Skeletal muscle satellite cell (primary cell): ENCODE data around the gene XDH. TPM values are rescaled to one million over a fixed set of nuclear protein-coding genes. Genes with fewer than 3 reads are reported as not detected.

Experiments
- H3K27me3 ChIP-seq: 2 replicates; pipeline ENCODE4 v1.7.0; 2013; ENCODE audit warnings: low read length; ENCODE audit not compliant: control insufficient read depth, insufficient read depth
- H3K36me3 ChIP-seq: 2 replicates; pipeline ENCODE4 v1.7.0; 2013; ENCODE audit warnings: mild to moderate bottlenecking, control low read depth, low read length; ENCODE audit not compliant: insufficient read depth
- H3K4me1 ChIP-seq: 2 replicates; pipeline ENCODE4 v1.7.0; 2013; ENCODE audit warnings: low read length; ENCODE audit not compliant: control insufficient read depth, insufficient read depth
- H3K4me2 ChIP-seq: 2 replicates; pipeline ENCODE4 v1.7.0; 2013; ENCODE audit warnings: mild to moderate bottlenecking, low read length
- H3K4me3 ChIP-seq: 2 replicates; pipeline ENCODE4 v1.7.0; 2013; ENCODE audit warnings: low read length
- H3K9ac ChIP-seq: 2 replicates; pipeline ENCODE4 v1.7.0; 2013; ENCODE audit warnings: mild to moderate bottlenecking, low read depth, low read length, moderate library complexity
- H3K9me3 ChIP-seq: replicated peaks from 2 replicates; pipeline ENCODE4 v1.7.0; 2013; ENCODE audit warnings: mild to moderate bottlenecking, control low read depth, low read length
- total RNA-seq: library from RNA; depleted of rRNA; stranded (reverse); fragments of >200 nt; gene quantifications from 2 replicates; pipeline ENCODE4 v1.2.3, GENCODE V29; 2012; rRNA removed

The XDH gene
- 0.25 and 0.87 TPM in 2 replicates for total RNA-seq

- H3K4me2 ChIP-seq, result no peak within 1 kb of the TSS
- peaks cover 16% of the 10 kb centered on the region for H3K4me1 ChIP-seq
- no peak within 1 kb of the TSS for H3K4me3 ChIP-seq
- no peaks in the 10 kb centered on the region for H3K27me3 ChIP-seq
- H3K36me3 ChIP-seq, result no peaks in the 10 kb centered on the region
- H3K9me3 ChIP-seq, result no peaks in the 10 kb centered on the region
- H3K9ac ChIP-seq, result no peak within 1 kb of the TSS
Measured at GRCh38 chr2:31414601-31415241, at the start of gene XDH. TSS of gene XDH (minus strand) at chr2:31414742. CDS start at chr2:31414666, 76 bp downstream.

DNA sequence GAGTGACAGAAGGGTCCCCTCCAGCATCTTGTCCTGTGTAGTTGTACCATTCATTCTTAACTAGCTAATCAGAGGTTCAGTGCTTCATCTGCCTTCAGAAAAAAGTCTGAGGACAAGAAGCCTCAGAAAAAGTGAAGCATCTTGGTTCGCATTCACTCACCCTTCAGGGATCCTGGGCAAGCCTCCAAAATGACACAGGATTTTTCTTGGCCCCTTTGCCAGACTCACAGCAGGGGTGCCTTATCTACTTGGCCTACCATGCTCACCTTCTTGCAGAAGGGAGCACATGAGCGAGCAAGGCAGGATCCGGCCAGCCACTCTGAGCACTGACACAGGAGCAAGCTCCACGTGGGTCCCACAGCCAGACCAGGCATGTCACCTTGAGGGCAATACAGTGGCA lies 43.1 kb upstream of the XDH start:
- Histone ChIP-seq H3K4me3 (no peak overlapping the region), H3K36me3 (no peaks in the 10 kb centered on the region), H3K4me2 (no peak overlapping the region), H3K4me1 (no peaks in the 10 kb centered on the region), H3K9me3 (no peaks in the 10 kb centered on the region), H3K9ac (no peak overlapping the region), H3K27me3 (no peaks in the 10 kb centered on the region)

GRCh38 chr2:31446848-31447247 lies 32.3 kb upstream of the XDH start:
- H3K9me3 ChIP-seq, result no peaks in the 10 kb centered on the region
- no peak overlapping the region for H3K9ac ChIP-seq
- no peaks in the 10 kb centered on the region for H3K27me3 ChIP-seq

DNA sequence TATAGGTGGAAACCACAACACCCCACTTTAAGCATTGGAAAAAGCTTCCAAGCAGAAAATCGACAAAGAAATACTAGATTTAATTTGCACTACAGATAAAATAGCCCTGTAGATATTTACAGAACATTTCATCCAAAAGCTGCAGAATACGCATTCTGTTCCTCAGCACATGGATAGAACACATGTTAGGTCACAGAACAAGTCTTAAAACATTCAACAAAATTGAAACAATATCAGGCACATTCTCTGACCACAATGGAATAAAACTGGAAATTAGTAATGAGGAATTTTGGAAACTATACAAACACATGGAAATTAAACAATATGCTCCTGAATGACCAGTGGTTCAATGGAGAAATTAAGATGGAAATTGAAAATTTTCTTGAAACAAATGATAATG lies 27.8 kb upstream of the XDH start:
- no peak overlapping the region for H3K9ac ChIP-seq
- no peak overlapping the region for H3K4me3 ChIP-seq
- no peak overlapping the region for H3K4me2 ChIP-seq
- no peaks in the 10 kb centered on the region for H3K27me3 ChIP-seq
- H3K4me1 ChIP-seq, result peaks cover 17% of the 10 kb centered on the region
- H3K36me3 ChIP-seq, result no peaks in the 10 kb centered on the region
- H3K9me3 ChIP-seq, result no peaks in the 10 kb centered on the region

More at GRCh38 chr2:31446848-31447247, 32.3 kb upstream of the XDH start:
- Histone ChIP-seq H3K4me2 (peak overlapping the region; percentile 33), H3K4me3 (no peak overlapping the region), H3K4me1 (peaks cover 12% of the 10 kb centered on the region), H3K36me3 (no peaks in the 10 kb centered on the region)

- Histone ChIP-seq H3K27me3 (no peaks in the 10 kb centered on the region), H3K9ac (no peak overlapping the region), H3K9me3 (no peaks in the 10 kb centered on the region), H3K4me3 (no peak overlapping the region), H3K4me1 (peaks cover 9% of the 10 kb centered on the region), H3K36me3 (no peaks in the 10 kb centered on the region), H3K4me2 (peak overlapping the region; percentile 8)
Measured at GRCh38 chr2:31440764-31441163, 26.2 kb upstream of the XDH start.

GRCh38 chr2:31434911-31435310 lies 20.4 kb upstream of the XDH start:
- H3K36me3 ChIP-seq, result no peaks in the 10 kb centered on the region
- H3K4me1 ChIP-seq, result peaks cover 4% of the 10 kb centered on the region
- no peaks in the 10 kb centered on the region for H3K27me3 ChIP-seq
- no peak overlapping the region for H3K9ac ChIP-seq
- no peaks in the 10 kb centered on the region for H3K9me3 ChIP-seq
- H3K4me2 ChIP-seq, result no peak overlapping the region
- no peak overlapping the region for H3K4me3 ChIP-seq

DNA sequence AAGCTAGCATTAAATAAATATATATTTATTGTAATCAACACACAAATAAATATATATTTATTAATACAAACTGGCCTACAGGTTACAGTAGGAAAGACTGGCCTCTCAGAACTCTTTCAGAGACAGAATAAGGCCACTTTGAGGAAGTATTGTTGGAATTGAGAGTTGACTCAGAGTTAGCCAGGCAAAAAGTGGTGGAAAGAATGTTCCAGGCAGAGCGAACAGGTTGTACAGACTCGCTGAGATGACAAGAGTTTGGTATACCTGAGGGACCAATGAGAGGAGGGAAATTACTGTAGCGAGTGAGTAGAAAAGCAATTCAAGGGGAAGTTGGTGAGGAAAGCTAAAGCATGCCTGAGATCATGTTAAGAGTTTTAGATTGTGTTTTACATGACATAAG lies 19.0 kb upstream of the XDH start:
- Histone ChIP-seq H3K36me3 (no peaks in the 10 kb centered on the region), H3K9ac (no peak overlapping the region), H3K4me2 (no peak overlapping the region), H3K4me1 (peaks cover 6% of the 10 kb centered on the region), H3K9me3 (no peaks in the 10 kb centered on the region), H3K4me3 (no peak overlapping the region), H3K27me3 (no peaks in the 10 kb centered on the region)

- H3K36me3 ChIP-seq, result no peaks in the 10 kb centered on the region
- H3K27me3 ChIP-seq, result no peaks in the 10 kb centered on the region
- H3K9me3 ChIP-seq, result no peaks in the 10 kb centered on the region
- H3K4me2 ChIP-seq, result no peak overlapping the region
- no peak overlapping the region for H3K9ac ChIP-seq
- H3K4me3 ChIP-seq, result no peak overlapping the region
- peaks cover 6% of the 10 kb centered on the region for H3K4me1 ChIP-seq
Measured at GRCh38 chr2:31430439-31431165, 16.1 kb upstream of the XDH start.

DNA sequence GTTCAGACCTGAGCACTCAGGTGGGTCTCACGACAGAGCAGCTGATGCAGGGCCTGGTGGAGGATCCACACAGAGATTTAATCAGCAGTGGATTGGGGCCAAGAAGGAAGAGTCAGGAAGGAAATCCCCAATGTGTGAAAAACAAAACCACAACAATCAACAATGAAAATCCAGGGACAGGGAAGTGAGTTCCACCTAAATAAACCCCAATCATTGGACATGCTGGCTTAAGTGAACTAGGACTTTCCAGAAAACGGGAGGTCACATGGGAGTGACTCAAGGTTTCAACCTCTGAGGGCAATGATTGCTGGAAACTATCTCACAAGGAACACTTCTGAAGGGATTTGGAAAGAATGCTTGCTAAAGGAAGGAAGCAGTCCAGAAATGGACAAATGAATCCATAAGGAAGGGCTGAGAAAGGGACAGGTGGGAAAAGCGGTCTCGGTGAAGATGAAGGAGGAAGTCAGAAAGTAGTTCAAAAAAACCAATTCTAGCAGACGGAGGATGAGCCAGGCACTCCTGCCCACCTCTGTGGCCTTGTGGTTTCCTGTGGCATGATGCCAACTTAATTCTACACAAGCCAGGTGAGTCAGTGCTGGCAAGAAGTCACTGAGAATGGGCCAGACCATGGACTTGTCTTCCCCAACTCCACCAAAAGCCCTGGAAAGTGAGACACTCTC lies 15.4 kb upstream of the XDH start:
- Histone ChIP-seq H3K9ac (no peak overlapping the region), H3K4me3 (no peak overlapping the region), H3K9me3 (no peaks in the 10 kb centered on the region), H3K36me3 (no peaks in the 10 kb centered on the region), H3K27me3 (no peaks in the 10 kb centered on the region), H3K4me2 (no peak overlapping the region), H3K4me1 (peaks cover 6% of the 10 kb centered on the region)

DNA sequence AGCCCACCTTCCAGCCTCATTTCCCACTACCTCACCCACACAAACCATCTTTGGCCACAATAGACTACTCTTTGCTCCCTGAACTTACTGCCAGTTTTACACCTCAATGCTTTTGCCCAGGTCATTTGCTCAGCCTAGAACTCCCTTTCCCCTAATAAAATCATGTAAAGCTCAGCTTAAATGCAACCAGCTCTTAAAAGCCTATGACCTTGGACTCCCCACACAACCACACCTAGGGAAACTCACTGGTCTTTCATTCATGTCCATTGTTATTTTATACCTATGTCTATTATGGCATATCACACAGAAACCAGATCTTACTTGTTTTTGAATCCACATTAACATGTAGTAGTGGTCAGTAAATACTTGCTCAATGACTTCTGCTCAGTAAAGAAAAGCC lies 14.5 kb upstream of the XDH start:
- Histone ChIP-seq H3K9me3 (no peaks in the 10 kb centered on the region), H3K4me1 (peaks cover 6% of the 10 kb centered on the region), H3K9ac (no peak overlapping the region), H3K4me2 (no peak overlapping the region), H3K36me3 (no peaks in the 10 kb centered on the region), H3K27me3 (no peaks in the 10 kb centered on the region), H3K4me3 (no peak overlapping the region)

- no peak overlapping the region for H3K4me3 ChIP-seq
- peaks cover 6% of the 10 kb centered on the region for H3K4me1 ChIP-seq
- H3K9ac ChIP-seq, result no peak overlapping the region
- no peak overlapping the region for H3K4me2 ChIP-seq
- H3K27me3 ChIP-seq, result no peaks in the 10 kb centered on the region
- H3K36me3 ChIP-seq, result no peaks in the 10 kb centered on the region
- H3K9me3 ChIP-seq, result no peaks in the 10 kb centered on the region
Measured at GRCh38 chr2:31428001-31428418, 13.5 kb upstream of the XDH start.
